IPS-NIHi7 (cell line): ENCODE data around the gene ASB8.
A peak's percentile ranks its signal among the peaks of the same experiment; 100 is the strongest.

Source experiments
- DNase-seq: peaks from one replicate; pipeline ENCODE4 v3.0.0; 2012; ENCODE audit warnings: mixed read lengths; ENCODE audit errors: extremely low spot score

Gene ASB8

DNA sequence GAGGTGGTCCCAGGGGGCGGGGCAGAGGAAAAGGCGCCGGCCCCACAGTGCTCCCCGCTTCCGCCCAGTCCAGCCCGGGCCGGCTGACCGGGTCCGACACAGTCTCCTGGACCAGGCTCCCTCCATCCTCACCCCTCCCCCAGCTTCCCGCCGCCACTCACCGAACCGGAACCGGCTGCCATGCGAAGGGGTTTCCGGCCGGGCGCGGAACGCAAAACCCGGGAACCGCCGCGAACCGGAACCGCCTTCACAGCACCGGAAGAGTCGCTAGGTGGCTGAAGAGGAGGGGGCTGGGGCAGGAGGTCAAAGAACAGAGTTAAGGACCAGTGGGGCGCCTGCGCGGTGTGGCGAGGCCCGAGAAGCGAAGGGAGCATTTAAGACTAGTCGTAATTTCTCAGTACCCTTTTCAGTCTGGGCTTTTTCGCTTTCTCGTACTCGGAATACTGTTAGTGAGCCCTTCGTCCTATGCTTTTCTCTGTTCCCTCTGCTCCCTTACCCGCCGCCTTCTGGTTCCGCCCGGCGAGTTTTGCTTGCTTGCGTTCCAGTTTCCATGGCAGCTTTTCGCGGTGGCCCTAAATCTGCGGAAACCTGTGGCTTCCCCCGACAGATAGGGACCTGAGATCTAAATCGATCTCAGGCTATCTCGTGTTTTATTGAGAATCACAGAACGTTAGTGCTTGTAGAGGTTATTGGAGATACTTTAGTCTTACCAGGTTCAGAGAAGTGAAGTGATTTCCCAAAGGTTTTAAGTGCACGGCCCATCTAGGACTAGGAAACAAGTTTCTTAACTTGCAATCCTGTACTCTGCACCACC is 51.2 kb downstream of the ASB8 start, which contains the start of gene SENP1:
SENP1 (minus strand) TSS at position 213 of the 814 bp plus-strand sequence. CDS start 4,607 bp downstream, outside the sequence.
- DNase-seq = peak; percentile 88

DNA sequence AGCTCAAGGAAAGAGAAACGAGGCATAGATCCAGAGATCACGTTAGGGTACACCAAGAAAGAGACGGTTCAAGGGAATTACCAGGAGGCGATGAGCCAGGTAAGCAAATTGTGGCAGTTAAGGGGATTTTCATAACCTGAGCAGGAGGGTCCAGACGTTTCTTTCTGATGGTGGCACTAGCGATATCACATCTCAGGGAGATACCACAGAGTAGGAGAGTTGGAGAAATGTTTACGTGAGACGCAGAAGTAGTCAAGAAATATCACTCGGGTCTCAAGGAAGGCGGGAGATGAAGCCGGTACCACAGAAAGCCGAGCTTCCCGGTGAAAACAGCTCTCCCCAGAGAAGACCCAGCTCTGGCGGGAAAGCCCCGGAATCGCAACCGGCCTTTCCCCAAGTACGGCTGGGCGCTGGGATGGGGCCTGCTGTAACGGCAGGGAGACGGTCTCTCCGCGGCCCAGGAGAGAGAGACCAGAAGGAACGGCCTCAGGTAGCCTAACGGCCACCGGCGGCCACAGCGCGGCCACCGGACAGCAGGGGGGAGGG is 51.9 kb downstream of the ASB8 start:
- DNase-seq = peak; percentile 18

DNA sequence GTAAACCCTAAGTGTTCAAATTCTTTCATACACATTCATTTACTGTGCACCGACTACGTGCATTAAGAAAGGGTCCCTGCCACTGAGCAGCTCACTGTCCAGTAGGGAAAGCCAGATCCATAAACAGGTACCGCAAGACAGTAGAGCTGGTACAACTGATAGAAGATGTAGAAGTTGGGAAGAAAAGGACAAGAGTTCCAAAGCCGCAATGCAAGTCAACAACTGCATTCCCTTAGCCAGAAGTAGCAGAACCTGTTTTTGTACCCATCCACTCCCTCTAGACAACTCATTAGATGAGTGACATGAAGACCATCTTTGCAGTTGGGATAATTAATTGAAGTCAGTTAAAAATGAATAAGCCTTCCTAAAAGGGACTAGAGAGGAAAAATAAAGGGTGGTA is 52.8 kb downstream of the ASB8 start:
- DNase-seq = no peak
